GM19035 (cell line): Measurements from ENCODE around the gene PRRX1.

ENCODE experiments used
- ATAC-seq: cut with Tn5 transposase; IDR thresholded peaks from one replicate; pipeline ENCODE4 v1.9.1; 2021; ENCODE audit not compliant: unreplicated experiment

Gene PRRX1

GRCh38 chr1:170716835-170717429 lies 53.0 kb downstream of the PRRX1 start:
- ATAC-seq: no peak

- no peak for ATAC-seq
Observed at GRCh38 chr1:170720661-170721060, 56.7 kb downstream of the PRRX1 start.

- ATAC-seq: no peak
Observed at GRCh38 chr1:170721621-170722020, 57.7 kb downstream of the PRRX1 start.

GRCh38 chr1:170723518-170723917 lies 59.6 kb downstream of the PRRX1 start:
- ATAC-seq: no peak

GRCh38 chr1:170725326-170725725 lies 61.4 kb downstream of the PRRX1 start:
- ATAC-seq: no peak

- ATAC-seq: no peak
Observed at GRCh38 chr1:170727963-170728362, 64.0 kb downstream of the PRRX1 start.

GRCh38 chr1:170729225-170730002 lies 65.5 kb downstream of the PRRX1 start:
- no peak for ATAC-seq

GRCh38 chr1:170730014-170730413 lies 66.1 kb downstream of the PRRX1 start:
- no peak for ATAC-seq

GRCh38 chr1:170730438-170730837 lies 66.5 kb downstream of the PRRX1 start:
- ATAC-seq: no peak

- ATAC-seq: no peak
Observed at GRCh38 chr1:170731566-170732251, 67.8 kb downstream of the PRRX1 start.

GRCh38 chr1:170732252-170732588 lies 68.3 kb downstream of the PRRX1 start:
- no peak for ATAC-seq

GRCh38 chr1:170734412-170735175 lies 70.7 kb downstream of the PRRX1 start:
- no peak for ATAC-seq

GRCh38 chr1:170735366-170736263 lies 71.7 kb downstream of the PRRX1 start:
- no peak for ATAC-seq

GRCh38 chr1:170739803-170740202 lies 75.9 kb downstream of the PRRX1 start:
- ATAC-seq: no peak

- no peak for ATAC-seq
Observed at GRCh38 chr1:170741678-170742077, 77.7 kb downstream of the PRRX1 start.

GRCh38 chr1:170742600-170742999 lies 78.7 kb downstream of the PRRX1 start:
- no peak for ATAC-seq

- no peak for ATAC-seq
Observed at GRCh38 chr1:170743083-170743482, 79.2 kb downstream of the PRRX1 start.

GRCh38 chr1:170749549-170749948 lies 85.6 kb downstream of the PRRX1 start:
- no peak for ATAC-seq

- no peak for ATAC-seq
Observed at GRCh38 chr1:170749959-170750358, 86.0 kb downstream of the PRRX1 start.

GRCh38 chr1:170755795-170756194 lies 91.9 kb downstream of the PRRX1 start:
- no peak for ATAC-seq
